ENCODE results near the gene RNF212B. TPM values are rescaled to one million over a fixed set of nuclear protein-coding genes. Genes with fewer than 3 reads are reported as not detected.
A peak's percentile ranks its signal among the peaks of the same experiment; 100 is the strongest.

RNF212B gene
- total RNA-seq, 1 experiment from 2014 or later: not detected

DNA sequence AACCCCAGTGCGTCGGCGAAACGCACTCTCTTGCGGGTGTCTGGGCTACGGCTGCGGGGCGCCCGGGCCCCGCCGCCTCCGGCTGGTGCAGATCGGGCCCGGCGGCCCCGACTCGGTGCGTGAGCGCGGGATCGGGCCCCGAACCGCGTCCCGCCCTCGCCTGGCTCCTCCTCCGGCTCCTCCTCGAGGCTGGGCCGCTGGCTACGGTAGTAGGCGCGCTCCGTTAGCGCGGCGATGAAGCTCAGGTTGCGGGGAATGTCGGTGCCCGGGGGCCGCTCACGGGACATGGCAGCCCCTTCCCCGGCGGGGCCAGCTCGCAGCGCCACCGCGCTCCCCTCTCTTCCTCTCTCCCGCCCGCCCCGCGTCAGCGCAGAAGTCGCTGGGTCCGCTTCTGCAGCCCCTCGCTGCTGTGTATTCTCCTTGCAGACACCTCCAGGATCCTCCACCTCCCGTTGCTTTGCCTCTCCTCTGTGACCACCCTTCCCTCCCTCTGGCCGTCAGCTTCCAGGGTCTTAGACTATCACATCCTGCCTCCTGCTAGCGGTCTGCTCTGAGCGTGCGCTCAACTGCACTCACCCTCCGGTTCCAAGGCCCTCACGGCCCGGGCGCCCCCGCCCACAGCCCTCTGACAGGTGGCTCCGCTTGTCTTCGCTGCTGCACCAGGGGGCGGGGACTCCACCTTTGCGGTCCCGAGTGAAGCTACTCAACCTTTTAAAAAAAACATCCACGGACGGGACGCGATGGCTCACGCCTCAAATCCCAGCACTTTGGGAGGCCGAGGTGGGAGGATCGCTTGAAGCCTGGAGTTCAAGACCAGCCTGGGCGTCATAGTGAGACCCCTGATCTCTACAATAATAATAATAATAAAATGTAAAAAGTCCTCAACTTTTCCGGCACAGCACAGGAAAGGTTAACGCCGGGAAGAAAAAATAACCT, 64.8 kb downstream of the RNF212B start, which contains the start of gene PPP1R3E:
TSS of gene PPP1R3E (minus strand) at position 570 of the 936 bp plus-strand sequence. CDS start at position 287, 283 bp downstream.
- H3K4me3 Mint-ChIP-seq (ENCODE audit: unreplicated experiment): peak within 1 kb of the TSS; percentile 100
- ChIA-PET POLR2A (interaction anchor here (3.9 kb wide), 1 partner anchor 19 kb away, joined by 39 read pairs; the partner anchor contains the start of gene PABPN1), CTCF (interaction anchor here (0.6 to 2.4 kb wide), 5 partner anchors 16 to 85 kb away, joined by 4 to 19 read pairs (median 9); partner anchors contain the start of genes HOMEZ and PABPN1)
- intact Hi-C loops (cut with micrococcal nuclease; ENCODE audit: unreplicated experiment): loop anchor here (5.0 kb wide), 1 partner anchor 180 kb away; no protein-coding TSS in a partner anchor
- no peaks in the 10 kb centered on the region for H3K27me3 ChIP-seq (replicated peaks; ENCODE audit: control insufficient read depth, insufficient read depth, low read length)
- H3K9me3 ChIP-seq: no peaks in the 10 kb centered on the region
- H3K36me3 ChIP-seq (ENCODE audit: control insufficient read depth, insufficient read depth, low read length): no peaks in the 10 kb centered on the region
- TF ChIP-seq, protein P1, sequence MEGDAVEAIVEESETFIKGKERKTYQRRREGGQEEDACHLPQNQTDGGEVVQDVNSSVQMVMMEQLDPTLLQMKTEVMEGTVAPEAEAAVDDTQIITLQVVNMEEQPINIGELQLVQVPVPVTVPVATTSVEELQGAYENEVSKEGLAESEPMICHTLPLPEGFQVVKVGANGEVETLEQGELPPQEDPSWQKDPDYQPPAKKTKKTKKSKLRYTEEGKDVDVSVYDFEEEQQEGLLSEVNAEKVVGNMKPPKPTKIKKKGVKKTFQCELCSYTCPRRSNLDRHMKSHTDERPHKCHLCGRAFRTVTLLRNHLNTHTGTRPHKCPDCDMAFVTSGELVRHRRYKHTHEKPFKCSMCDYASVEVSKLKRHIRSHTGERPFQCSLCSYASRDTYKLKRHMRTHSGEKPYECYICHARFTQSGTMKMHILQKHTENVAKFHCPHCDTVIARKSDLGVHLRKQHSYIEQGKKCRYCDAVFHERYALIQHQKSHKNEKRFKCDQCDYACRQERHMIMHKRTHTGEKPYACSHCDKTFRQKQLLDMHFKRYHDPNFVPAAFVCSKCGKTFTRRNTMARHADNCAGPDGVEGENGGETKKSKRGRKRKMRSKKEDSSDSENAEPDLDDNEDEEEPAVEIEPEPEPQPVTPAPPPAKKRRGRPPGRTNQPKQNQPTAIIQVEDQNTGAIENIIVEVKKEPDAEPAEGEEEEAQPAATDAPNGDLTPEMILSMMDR (IDR thresholded peaks at IDR 0.05; ENCODE audit: insufficient read depth in 1 of 2, low read depth in 1 of 2, low read length in 1 of 2, severe bottlenecking in 1 of 2, unreplicated experiment in 1 of 2): no peak
- H3K4me1 Mint-ChIP-seq (ENCODE audit: low read depth, unreplicated experiment): peaks cover 11% of the 10 kb centered on the region
- peak within 1 kb of the TSS; percentile 90 for H3K27ac Mint-ChIP-seq (ENCODE audit: unreplicated experiment)
- H3K36me3 Mint-ChIP-seq (ENCODE audit: insufficient read depth, unreplicated experiment): peaks cover 22% of the 10 kb centered on the region
- H3K9me3 Mint-ChIP-seq (ENCODE audit: unreplicated experiment): no peaks in the 10 kb centered on the region
- H3K4me3 ChIP-seq (ENCODE audit: low read depth, low read length): peak within 1 kb of the TSS; percentile 66
- peaks cover 26% of the 10 kb centered on the region; the same call in 1 of the 2 replicates for H3K4me1 ChIP-seq
- no TSS peak for BruUV-seq (replicated peaks)
- DNase-seq: peak; percentile 78 to 79
- H3K27me3 Mint-ChIP-seq (ENCODE audit: insufficient read depth, unreplicated experiment): no peaks in the 10 kb centered on the region

GRCh38 chr14:23306412-23307145, 68.8 kb downstream of the RNF212B start, which contains the start of gene BCL2L2:
Gene BCL2L2 (plus strand): TSS chr14:23306833. CDS start chr14:23307768, 935 bp downstream.
- H3K36me3 ChIP-seq (ENCODE audit: control insufficient read depth, insufficient read depth, low read length): peaks cover 1% of the 10 kb centered on the region; the same call in 1 of the 2 replicates
- H3K4me3 ChIP-seq (ENCODE audit: low read depth, low read length): peak within 1 kb of the TSS; percentile 68
- peaks cover 15% of the 10 kb centered on the region; the same call in 1 of the 2 replicates for H3K4me1 ChIP-seq
- Mint-ChIP-seq H3K36me3 (ENCODE audit: insufficient read depth, unreplicated experiment) (peaks cover 24% of the 10 kb centered on the region), H3K27me3 (ENCODE audit: insufficient read depth, unreplicated experiment) (no peaks in the 10 kb centered on the region), H3K27ac (ENCODE audit: unreplicated experiment) (peak within 1 kb of the TSS; percentile 78), H3K9me3 (ENCODE audit: unreplicated experiment) (no peaks in the 10 kb centered on the region), H3K4me1 (ENCODE audit: low read depth, unreplicated experiment) (peaks cover 14% of the 10 kb centered on the region), H3K4me3 (ENCODE audit: unreplicated experiment) (peak within 1 kb of the TSS; percentile 75)
- no peaks in the 10 kb centered on the region for H3K27me3 ChIP-seq (replicated peaks; ENCODE audit: control insufficient read depth, insufficient read depth, low read length)
- TF ChIP-seq, protein P1 (IDR thresholded peaks at IDR 0.05; ENCODE audit: insufficient read depth in 1 of 2, low read depth in 1 of 2, low read length in 1 of 2, severe bottlenecking in 1 of 2, unreplicated experiment in 1 of 2): no peak
- DNase-seq: peak; percentile 91 to 94
- POLR2A ChIA-PET: interaction anchor here (0.6 to 3.0 kb wide), 9 partner anchors 15 to 248 kb away, joined by 4 to 51 read pairs (median 7); partner anchors contain the start of genes ACIN1, C14orf119 and PABPN1
- intact Hi-C loops (cut with micrococcal nuclease; ENCODE audit: unreplicated experiment): loop anchor here (1.0 kb wide), 2 partner anchors 15 to 20 kb away; partner anchors contain the start of genes HOMEZ and PABPN1
- CTCF ChIA-PET: interaction anchor here (0.7 to 1.4 kb wide), 5 partner anchors 14 to 186 kb away, joined by 3 to 7 read pairs (median 4); partner anchors contain the start of genes HOMEZ and PABPN1
- no peaks in the 10 kb centered on the region for H3K9me3 ChIP-seq
- no TSS peak for BruUV-seq (replicated peaks)

All from Caco-2 (cell line).